ENCODE data around the gene RAB40C. TPM values are rescaled to one million over a fixed set of nuclear protein-coding genes. Genes with fewer than 3 reads are reported as not detected.

Gene RAB40C
- total RNA-seq, 1 experiment from 2014 or later = 30.7 TPM

DNA sequence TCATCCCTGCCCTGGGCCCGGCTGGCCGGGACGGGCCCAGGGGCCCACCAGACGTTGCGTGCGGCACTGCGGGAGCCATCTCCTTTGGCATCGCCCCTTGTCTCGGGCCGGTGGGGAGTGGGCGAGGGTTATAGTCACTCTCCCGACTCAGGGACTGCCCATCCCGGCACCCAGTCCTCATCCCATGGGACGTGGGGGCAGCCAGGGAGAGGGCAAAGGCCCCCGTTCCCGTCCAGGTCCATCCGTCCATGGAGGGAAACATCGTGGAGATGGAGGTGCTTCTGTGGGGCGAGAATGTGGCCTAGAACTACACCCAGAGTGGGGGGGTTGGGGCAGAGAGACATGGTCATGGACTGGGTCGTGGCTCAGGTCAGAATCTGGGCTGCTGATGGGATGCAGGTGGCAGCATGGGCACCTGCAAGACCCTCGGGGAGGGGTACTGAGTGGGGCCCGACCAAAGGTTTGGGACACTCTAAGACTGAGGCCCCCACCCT, 56.9 kb downstream of the RAB40C start:
- ATAC-seq = no peak
- no peak for DNase-seq (ENCODE audit: low read depth, low spot score)
- Histone ChIP-seq H3K4me3 (ENCODE audit: low read depth in 2 of 2, low read length in 2 of 2) (no peak overlapping the region), H3K4me1 (ENCODE audit: control insufficient read depth, insufficient read depth, low read length) (peaks cover 47% of the 10 kb centered on the region), H3K27ac (ENCODE audit: low read length) (peak overlapping the region; percentile 49), H3K9me3 (ENCODE audit: control insufficient read depth, insufficient read depth, low read depth, low read length) (no peaks in the 10 kb centered on the region), H3K36me3 (ENCODE audit: control insufficient read depth, insufficient read depth, low read length) (no peaks in the 10 kb centered on the region), H3K27me3 (ENCODE audit: control insufficient read depth, insufficient read depth, low read length) (no peaks in the 10 kb centered on the region)
- ChIA-PET CTCF (no interaction called here), POLR2A (no interaction called here)
- no peak for TF ChIP-seq POLR2AphosphoS5 (IDR thresholded peaks at IDR 0.05; ENCODE audit: low read depth, low read length)
- TF ChIP-seq, protein P1, sequence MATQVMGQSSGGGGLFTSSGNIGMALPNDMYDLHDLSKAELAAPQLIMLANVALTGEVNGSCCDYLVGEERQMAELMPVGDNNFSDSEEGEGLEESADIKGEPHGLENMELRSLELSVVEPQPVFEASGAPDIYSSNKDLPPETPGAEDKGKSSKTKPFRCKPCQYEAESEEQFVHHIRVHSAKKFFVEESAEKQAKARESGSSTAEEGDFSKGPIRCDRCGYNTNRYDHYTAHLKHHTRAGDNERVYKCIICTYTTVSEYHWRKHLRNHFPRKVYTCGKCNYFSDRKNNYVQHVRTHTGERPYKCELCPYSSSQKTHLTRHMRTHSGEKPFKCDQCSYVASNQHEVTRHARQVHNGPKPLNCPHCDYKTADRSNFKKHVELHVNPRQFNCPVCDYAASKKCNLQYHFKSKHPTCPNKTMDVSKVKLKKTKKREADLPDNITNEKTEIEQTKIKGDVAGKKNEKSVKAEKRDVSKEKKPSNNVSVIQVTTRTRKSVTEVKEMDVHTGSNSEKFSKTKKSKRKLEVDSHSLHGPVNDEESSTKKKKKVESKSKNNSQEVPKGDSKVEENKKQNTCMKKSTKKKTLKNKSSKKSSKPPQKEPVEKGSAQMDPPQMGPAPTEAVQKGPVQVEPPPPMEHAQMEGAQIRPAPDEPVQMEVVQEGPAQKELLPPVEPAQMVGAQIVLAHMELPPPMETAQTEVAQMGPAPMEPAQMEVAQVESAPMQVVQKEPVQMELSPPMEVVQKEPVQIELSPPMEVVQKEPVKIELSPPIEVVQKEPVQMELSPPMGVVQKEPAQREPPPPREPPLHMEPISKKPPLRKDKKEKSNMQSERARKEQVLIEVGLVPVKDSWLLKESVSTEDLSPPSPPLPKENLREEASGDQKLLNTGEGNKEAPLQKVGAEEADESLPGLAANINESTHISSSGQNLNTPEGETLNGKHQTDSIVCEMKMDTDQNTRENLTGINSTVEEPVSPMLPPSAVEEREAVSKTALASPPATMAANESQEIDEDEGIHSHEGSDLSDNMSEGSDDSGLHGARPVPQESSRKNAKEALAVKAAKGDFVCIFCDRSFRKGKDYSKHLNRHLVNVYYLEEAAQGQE (IDR thresholded peaks at IDR 0.05; ENCODE audit: insufficient read depth in 1 of 2, low read depth in 2 of 2, low read length in 1 of 2) = no peak
- TF ChIP-seq TCF7L2 (IDR thresholded peaks at IDR 0.05; ENCODE audit: low read depth, low read length) = no peak
- no peak for TF ChIP-seq SIN3A (IDR thresholded peaks at IDR 0.05; ENCODE audit: borderline replicate concordance, insufficient read depth, low read depth, low read length)
- TF ChIP-seq, protein P2, sequence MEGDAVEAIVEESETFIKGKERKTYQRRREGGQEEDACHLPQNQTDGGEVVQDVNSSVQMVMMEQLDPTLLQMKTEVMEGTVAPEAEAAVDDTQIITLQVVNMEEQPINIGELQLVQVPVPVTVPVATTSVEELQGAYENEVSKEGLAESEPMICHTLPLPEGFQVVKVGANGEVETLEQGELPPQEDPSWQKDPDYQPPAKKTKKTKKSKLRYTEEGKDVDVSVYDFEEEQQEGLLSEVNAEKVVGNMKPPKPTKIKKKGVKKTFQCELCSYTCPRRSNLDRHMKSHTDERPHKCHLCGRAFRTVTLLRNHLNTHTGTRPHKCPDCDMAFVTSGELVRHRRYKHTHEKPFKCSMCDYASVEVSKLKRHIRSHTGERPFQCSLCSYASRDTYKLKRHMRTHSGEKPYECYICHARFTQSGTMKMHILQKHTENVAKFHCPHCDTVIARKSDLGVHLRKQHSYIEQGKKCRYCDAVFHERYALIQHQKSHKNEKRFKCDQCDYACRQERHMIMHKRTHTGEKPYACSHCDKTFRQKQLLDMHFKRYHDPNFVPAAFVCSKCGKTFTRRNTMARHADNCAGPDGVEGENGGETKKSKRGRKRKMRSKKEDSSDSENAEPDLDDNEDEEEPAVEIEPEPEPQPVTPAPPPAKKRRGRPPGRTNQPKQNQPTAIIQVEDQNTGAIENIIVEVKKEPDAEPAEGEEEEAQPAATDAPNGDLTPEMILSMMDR (IDR thresholded peaks at IDR 0.05) = no peak
- in situ Hi-C loops (cut with HindIII; ENCODE audit: low pct_unique_long_range_greater_than_20kb, low sequenced_read_pairs) (no loop called here), intact Hi-C loops (cut with micrococcal nuclease; ENCODE audit: unreplicated experiment) (no loop called here)
- BruUV-seq (replicated peaks) = no TSS peak

DNA sequence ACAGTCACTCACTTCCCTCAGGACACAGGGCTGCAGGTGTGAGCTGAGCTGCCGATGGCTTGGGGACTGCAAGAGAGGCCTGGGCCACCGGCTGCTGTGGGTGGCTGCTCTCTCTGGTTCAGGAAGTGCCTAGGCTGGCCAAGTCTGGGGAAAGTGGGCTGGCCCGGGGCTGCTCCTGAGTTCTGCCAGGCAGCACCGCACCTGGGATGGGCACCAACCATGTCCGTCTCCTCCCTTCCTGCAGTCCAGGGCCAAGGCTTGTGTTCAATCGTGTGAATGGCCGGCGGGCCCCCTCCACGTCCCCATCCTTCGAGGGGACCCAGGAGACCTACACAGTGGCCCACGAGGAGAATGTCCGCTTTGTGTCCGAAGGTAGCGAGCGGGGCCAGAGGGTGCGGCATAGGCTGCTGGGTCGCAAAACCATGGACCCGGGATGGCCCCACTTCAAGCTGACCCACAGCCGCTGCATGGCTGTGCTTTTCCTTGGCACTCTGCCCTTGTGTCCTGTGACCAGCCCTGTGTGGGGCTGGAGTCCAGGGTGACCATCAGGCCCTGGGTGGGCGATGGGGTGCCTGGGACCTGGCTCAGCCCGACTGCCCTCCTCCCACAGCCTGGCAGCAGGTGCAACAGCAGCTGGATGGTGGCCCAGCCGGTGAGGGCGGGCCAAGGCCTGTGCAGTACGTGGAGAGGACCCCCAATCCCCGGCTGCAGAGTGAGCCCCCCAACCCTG, 57.5 kb downstream of the RAB40C start:
- ChIA-PET CTCF (no interaction called here), POLR2A (no interaction called here)
- no peak overlapping the region for H3K4me3 ChIP-seq (ENCODE audit: low read depth in 2 of 2, low read length in 2 of 2)
- no peaks in the 10 kb centered on the region for H3K36me3 ChIP-seq (ENCODE audit: control insufficient read depth, insufficient read depth, low read length)
- intact Hi-C loops (cut with micrococcal nuclease; ENCODE audit: unreplicated experiment) (no loop called here), in situ Hi-C loops (cut with HindIII; ENCODE audit: low pct_unique_long_range_greater_than_20kb, low sequenced_read_pairs) (no loop called here)
- H3K27me3 ChIP-seq (ENCODE audit: control insufficient read depth, insufficient read depth, low read length) = no peaks in the 10 kb centered on the region
- TF ChIP-seq TCF7L2 (IDR thresholded peaks at IDR 0.05; ENCODE audit: low read depth, low read length) = no peak
- TF ChIP-seq SIN3A (IDR thresholded peaks at IDR 0.05; ENCODE audit: borderline replicate concordance, insufficient read depth, low read depth, low read length) = no peak
- TF ChIP-seq POLR2AphosphoS5 (IDR thresholded peaks at IDR 0.05; ENCODE audit: low read depth, low read length) = no peak
- TF ChIP-seq, protein P2 (IDR thresholded peaks at IDR 0.05) = no peak
- TF ChIP-seq, protein P1 (IDR thresholded peaks at IDR 0.05; ENCODE audit: insufficient read depth in 1 of 2, low read depth in 2 of 2, low read length in 1 of 2) = no peak
- peak overlapping the region; percentile 49 for H3K27ac ChIP-seq (ENCODE audit: low read length)
- no TSS peak for BruUV-seq (replicated peaks)
- DNase-seq (ENCODE audit: low read depth, low spot score) (no peak), ATAC-seq (no peak)
- H3K9me3 ChIP-seq (ENCODE audit: control insufficient read depth, insufficient read depth, low read depth, low read length) = no peaks in the 10 kb centered on the region
- H3K4me1 ChIP-seq (ENCODE audit: control insufficient read depth, insufficient read depth, low read length) = peaks cover 47% of the 10 kb centered on the region
